H1 (cell line): ENCODE measurements around the gene ETV5. TPM values are rescaled to one million over a fixed set of nuclear protein-coding genes. Genes with fewer than 3 reads are reported as not detected.

Experiments
- BCL11A ChIP-seq, 2 experiments: IDR thresholded peaks; one replicate each; pipeline ENCODE4 v1.6.1; 2011; ENCODE audit warnings: low read depth in 2 of 2, low read length in 2 of 2, mild to moderate bottlenecking in 2 of 2
- CBX8 ChIP-seq: fragments of 300-800, 300-1000 bp; sonication (generic); IDR thresholded peaks from 2 replicates; pipeline ENCODE4 v1.7.1; 2016; ENCODE audit warnings: low read depth, low read length, borderline replicate concordance
- CHD2 ChIP-seq: IDR thresholded peaks from 2 replicates; pipeline ENCODE4 v1.6.1; 2012; ENCODE audit warnings: low read length, improper control_type of control experiment
- EGR1 ChIP-seq: IDR thresholded peaks from 2 replicates; pipeline ENCODE4 v1.6.1; 2011; ENCODE audit warnings: low read depth, low read length, borderline replicate concordance
- EZH2 ChIP-seq: fragments of 200-600 bp; sonication (generic); IDR thresholded peaks from 2 replicates; pipeline ENCODE4 v1.7.1; 2012; ENCODE audit warnings: low read depth, mild to moderate bottlenecking, moderate library complexity, low read length, inconsistent platforms; ENCODE audit not compliant: severe bottlenecking
- HDAC6 ChIP-seq: IDR thresholded peaks from one replicate; pipeline ENCODE4 v1.7.1; 2012; ENCODE audit warnings: low read depth, mild to moderate bottlenecking, inconsistent platforms, low read length, moderate library complexity
- JUN ChIP-seq: IDR thresholded peaks from 2 replicates; pipeline ENCODE4 v1.6.1; 2011; ENCODE audit warnings: low read depth, mild to moderate bottlenecking, improper control_type of control experiment, low read length
- KDM1A ChIP-seq: fragments of 200-600, 300-600 bp; sonication (generic); IDR thresholded peaks from 2 replicates; pipeline ENCODE4 v1.7.1; 2016; ENCODE audit warnings: mild to moderate bottlenecking, low read length, borderline replicate concordance
- KDM4A ChIP-seq: IDR thresholded peaks from one replicate; pipeline ENCODE4 v1.7.1; 2012; ENCODE audit warnings: low read depth, mild to moderate bottlenecking, moderate library complexity, low read length, inconsistent platforms; ENCODE audit not compliant: severe bottlenecking
- KDM5A ChIP-seq: fragments of 200-600 bp; IDR thresholded peaks from 2 replicates; pipeline ENCODE4 v1.7.1; 2012; ENCODE audit warnings: mild to moderate bottlenecking, low read length, inconsistent platforms, mixed read lengths
- MAFK ChIP-seq: IDR thresholded peaks from 2 replicates; pipeline ENCODE4 v1.6.1; 2012; ENCODE audit warnings: low read depth, mild to moderate bottlenecking, improper control_type of control experiment, low read length
- RAD21 ChIP-seq, 2 experiments: IDR thresholded peaks in 1 of 2; conservative IDR thresholded peaks in 1 of 2; 2 replicates each; pipeline ENCODE4 v1.6.1; 2011; ENCODE audit warnings: low read depth in 2 of 2, low read length in 2 of 2, improper control_type of control experiment in 1 of 2, inconsistent platforms in 1 of 2, mild to moderate bottlenecking in 1 of 2, moderate library complexity in 1 of 2
- RNF2 ChIP-seq: fragments of 200-900, 300-1000 bp; sonication (generic); IDR thresholded peaks from 2 replicates; pipeline ENCODE4 v1.7.1; 2016; ENCODE audit warnings: borderline replicate concordance, low read depth, mild to moderate bottlenecking, antibody characterized with exemption, low read length; ENCODE audit not compliant: poor library complexity, severe bottlenecking; ENCODE audit errors: missing control alignments
- SAP30 ChIP-seq: fragments of 300-600 bp; sonication (generic); IDR thresholded peaks from 2 replicates; pipeline ENCODE4 v1.7.1; 2012; ENCODE audit warnings: low read length, moderate library complexity, mild to moderate bottlenecking, inconsistent platforms; ENCODE audit not compliant: insufficient read depth, insufficient replicate concordance
- SIN3A ChIP-seq, 2 experiments: IDR thresholded peaks in 1 of 2; conservative IDR thresholded peaks in 1 of 2; 2 replicates each; pipeline ENCODE4 v1.6.1; 2011 to 2012; ENCODE audit warnings: low read length in 2 of 2, improper control_type of control experiment in 1 of 2, low read depth in 1 of 2, mild to moderate bottlenecking in 1 of 2
- SP2 ChIP-seq: IDR thresholded peaks from 2 replicates; pipeline ENCODE4 v1.6.1; 2012; ENCODE audit warnings: mild to moderate bottlenecking, low read length, inconsistent platforms
- TAF7 ChIP-seq: optimal IDR thresholded peaks from 2 replicates; pipeline ENCODE3; 2011; ENCODE audit warnings: low read depth, mild to moderate bottlenecking, inconsistent platforms, low read length, moderate library complexity, borderline replicate concordance
- TCF12 ChIP-seq: IDR thresholded peaks from 2 replicates; pipeline ENCODE4 v1.6.1; 2011; ENCODE audit warnings: low read depth, mild to moderate bottlenecking, low read length
- YY1 ChIP-seq: IDR thresholded peaks from 2 replicates; pipeline ENCODE4 v1.6.1; 2011; ENCODE audit warnings: low read depth, mild to moderate bottlenecking, low read length
- polyA plus RNA-seq, 7 experiments: library from polyadenylated mRNA; depleted of rRNA in 3 of 7; stranded (reverse) in 5 of 7; unstranded in 2 of 7; fragments of >200 nt in 5 of 7; fragments of 200-250 nt in 2 of 7; gene quantifications; 1 replicate in 5 of 7; 2 replicates in 1 of 7; 4 replicates in 1 of 7; pipeline versions ENCODE4 v1.2.1 to v1.2.3, GENCODE V29; 2011 to 2013; ENCODE audit warnings: missing spikeins in 2 of 7, mixed read lengths in 2 of 7
- total RNA-seq: library from RNA; stranded (reverse); fragmentation: NEBNext Ultra II Directional; extraction: Animal tissue kit (Norgen Biotek cat#: 25700); gene quantifications from 2 replicates; pipeline ENCODE4 v1.2.1, GENCODE V29; 2021
- TF ChIP-seq, protein P1 (sequence below), 3 experiments: IDR thresholded peaks; 1 replicate in 2 of 3; 2 replicates in 1 of 3; pipeline versions ENCODE4 v1.5.1 to v1.6.1; 2011; ENCODE audit warnings: low read length in 3 of 3, mild to moderate bottlenecking in 3 of 3, inconsistent platforms in 2 of 3, low read depth in 1 of 3, moderate library complexity in 1 of 3; ENCODE audit not compliant: insufficient read depth in 1 of 3; ENCODE audit errors: control extremely low read depth in 1 of 3

Gene ETV5
- total and polyA plus RNA-seq, 2 of the 8 experiments (the other 6 are each of a cell fraction or from before 2014, with no cell fraction given): 13.1 to 36.9 TPM

- TF ChIP-seq SIN3A (conservative IDR thresholded peaks at IDR 0.05 in 1 of 2, IDR thresholded peaks at IDR 0.05 in 1 of 2; ENCODE audit: low read depth in 1 of 2, low read length in 2 of 2): no peak
- TF ChIP-seq CBX8: no peak
- TF ChIP-seq TCF12: no peak
- 0 out of 2 replicates have a peak, but pooled peaks have one; percentile 19 for TF ChIP-seq KDM1A
- TF ChIP-seq RAD21 (IDR thresholded peaks at IDR 0.05 in 1 of 2, conservative IDR thresholded peaks at IDR 0.05 in 1 of 2; ENCODE audit: low read depth in 2 of 2, low read length in 2 of 2): no peak
- no peak for TF ChIP-seq KDM5A
- TF ChIP-seq KDM4A: peak; percentile 33
- TF ChIP-seq RNF2: no peak
- no peak for TF ChIP-seq MAFK
- TF ChIP-seq TAF7: no peak
- no peak for TF ChIP-seq BCL11A (IDR thresholded peaks at IDR 0.05; ENCODE audit: low read depth in 2 of 2, low read length in 2 of 2)
- TF ChIP-seq CHD2: peak; percentile 89
- TF ChIP-seq EGR1: peak; percentile 51; the same call in 1 of the 2 replicates
- no peak for TF ChIP-seq EZH2
- TF ChIP-seq JUN: no peak
- no peak for TF ChIP-seq SP2
- TF ChIP-seq SAP30: no peak
- no peak for TF ChIP-seq HDAC6
- TF ChIP-seq, protein P1, sequence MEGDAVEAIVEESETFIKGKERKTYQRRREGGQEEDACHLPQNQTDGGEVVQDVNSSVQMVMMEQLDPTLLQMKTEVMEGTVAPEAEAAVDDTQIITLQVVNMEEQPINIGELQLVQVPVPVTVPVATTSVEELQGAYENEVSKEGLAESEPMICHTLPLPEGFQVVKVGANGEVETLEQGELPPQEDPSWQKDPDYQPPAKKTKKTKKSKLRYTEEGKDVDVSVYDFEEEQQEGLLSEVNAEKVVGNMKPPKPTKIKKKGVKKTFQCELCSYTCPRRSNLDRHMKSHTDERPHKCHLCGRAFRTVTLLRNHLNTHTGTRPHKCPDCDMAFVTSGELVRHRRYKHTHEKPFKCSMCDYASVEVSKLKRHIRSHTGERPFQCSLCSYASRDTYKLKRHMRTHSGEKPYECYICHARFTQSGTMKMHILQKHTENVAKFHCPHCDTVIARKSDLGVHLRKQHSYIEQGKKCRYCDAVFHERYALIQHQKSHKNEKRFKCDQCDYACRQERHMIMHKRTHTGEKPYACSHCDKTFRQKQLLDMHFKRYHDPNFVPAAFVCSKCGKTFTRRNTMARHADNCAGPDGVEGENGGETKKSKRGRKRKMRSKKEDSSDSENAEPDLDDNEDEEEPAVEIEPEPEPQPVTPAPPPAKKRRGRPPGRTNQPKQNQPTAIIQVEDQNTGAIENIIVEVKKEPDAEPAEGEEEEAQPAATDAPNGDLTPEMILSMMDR (IDR thresholded peaks at IDR 0.05; ENCODE audit: control extremely low read depth in 1 of 3, insufficient read depth in 1 of 3, low read depth in 1 of 3, low read length in 3 of 3): no peak
- TF ChIP-seq YY1: no peak
Measured at GRCh38 chr3:186108106-186108940, 566 bp downstream of the ETV5 start (continued).
